PC-9 (cell line): ENCODE measurements around the gene TCF4.

ENCODE experiments used
- EZH2 ChIP-seq: fragments of 200-600 bp; sonication (generic); IDR thresholded peaks from 2 replicates; pipeline ENCODE4 v1.8.0; 2017; ENCODE audit warnings: antibody characterized with exemption, low read depth
- TF ChIP-seq, protein P1 (sequence below): fragments of 200-600 bp; sonication (generic); conservative IDR thresholded peaks from 2 replicates; pipeline ENCODE4 v1.6.1; 2017; ENCODE audit warnings: mixed run types, antibody characterized with exemption, mild to moderate bottlenecking, moderate library complexity

DNA sequence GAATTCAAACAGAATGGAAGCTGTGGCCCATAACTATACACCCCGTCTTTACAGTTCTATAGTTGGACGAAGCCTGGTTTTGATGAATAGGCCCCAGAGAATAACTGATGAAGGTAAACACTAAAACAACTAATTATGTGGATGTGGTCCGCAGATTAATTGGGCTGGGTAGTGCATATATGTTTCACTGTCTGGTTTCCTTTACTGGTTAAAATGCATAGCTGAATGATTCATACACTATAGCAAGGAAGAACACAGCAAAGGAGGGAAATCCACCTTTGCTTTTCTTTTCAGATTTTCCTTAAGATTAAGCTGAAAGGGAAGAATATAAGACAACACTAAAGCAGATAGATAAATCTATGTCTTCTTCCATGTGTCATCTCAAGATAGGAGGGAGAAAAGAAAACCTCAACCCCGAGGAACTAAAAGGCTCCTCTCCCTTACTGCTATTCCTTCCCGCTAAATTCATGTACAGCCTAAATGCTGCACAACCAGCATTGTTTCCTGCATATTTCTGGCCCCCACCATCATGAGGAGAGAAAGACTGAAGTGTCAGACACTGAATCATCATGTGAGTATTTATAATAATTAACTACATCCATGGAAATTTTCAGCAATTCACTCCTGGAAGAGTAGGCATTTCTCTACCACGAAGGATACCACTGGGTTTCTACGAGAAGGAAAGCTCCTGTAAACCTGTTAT, 331.6 kb downstream of the TCF4 start:
- TF ChIP-seq, protein P1, sequence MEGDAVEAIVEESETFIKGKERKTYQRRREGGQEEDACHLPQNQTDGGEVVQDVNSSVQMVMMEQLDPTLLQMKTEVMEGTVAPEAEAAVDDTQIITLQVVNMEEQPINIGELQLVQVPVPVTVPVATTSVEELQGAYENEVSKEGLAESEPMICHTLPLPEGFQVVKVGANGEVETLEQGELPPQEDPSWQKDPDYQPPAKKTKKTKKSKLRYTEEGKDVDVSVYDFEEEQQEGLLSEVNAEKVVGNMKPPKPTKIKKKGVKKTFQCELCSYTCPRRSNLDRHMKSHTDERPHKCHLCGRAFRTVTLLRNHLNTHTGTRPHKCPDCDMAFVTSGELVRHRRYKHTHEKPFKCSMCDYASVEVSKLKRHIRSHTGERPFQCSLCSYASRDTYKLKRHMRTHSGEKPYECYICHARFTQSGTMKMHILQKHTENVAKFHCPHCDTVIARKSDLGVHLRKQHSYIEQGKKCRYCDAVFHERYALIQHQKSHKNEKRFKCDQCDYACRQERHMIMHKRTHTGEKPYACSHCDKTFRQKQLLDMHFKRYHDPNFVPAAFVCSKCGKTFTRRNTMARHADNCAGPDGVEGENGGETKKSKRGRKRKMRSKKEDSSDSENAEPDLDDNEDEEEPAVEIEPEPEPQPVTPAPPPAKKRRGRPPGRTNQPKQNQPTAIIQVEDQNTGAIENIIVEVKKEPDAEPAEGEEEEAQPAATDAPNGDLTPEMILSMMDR: no peak
- no peak for TF ChIP-seq EZH2
